Duodenal mucosa (tissue), 2 donors: Measurements from ENCODE around the gene PKD1L1.
"Not testable (repeated sequence)": the region's sequence is repeated elsewhere in the genome, so short reads cannot be mapped to it uniquely, and the experiment has no call there.

Source experiments
- H3K27ac ChIP-seq: one replicate; pipeline ENCODE4 v1.7.0; 2013; ENCODE audit warnings: low read depth, low read length
- H3K27me3 ChIP-seq, 2 donors: one replicate each; pipeline ENCODE4 v1.7.0; 2013; ENCODE audit warnings: low read length in 2 of 2, control low read depth in 1 of 2; ENCODE audit not compliant: insufficient read depth in 2 of 2, control insufficient read depth in 1 of 2
- H3K36me3 ChIP-seq, 2 donors: one replicate each; pipeline ENCODE4 v1.7.0; 2013; ENCODE audit warnings: low read length in 2 of 2, control low read depth in 1 of 2; ENCODE audit not compliant: insufficient read depth in 2 of 2, control insufficient read depth in 1 of 2
- H3K4me1 ChIP-seq, 2 donors: one replicate each; pipeline ENCODE4 v1.7.0; 2013; ENCODE audit warnings: low read length in 2 of 2, control low read depth in 1 of 2; ENCODE audit not compliant: insufficient read depth in 2 of 2, control insufficient read depth in 1 of 2
- H3K4me3 ChIP-seq, 2 donors: one replicate each; pipeline ENCODE4 v1.7.0; 2013; ENCODE audit warnings: low read length in 2 of 2, low read depth in 1 of 2
- H3K9ac ChIP-seq, 2 donors: one replicate each; pipeline ENCODE4 v1.7.0; 2013; ENCODE audit warnings: low read length in 2 of 2, low read depth in 1 of 2
- H3K9me3 ChIP-seq, 2 donors: one replicate each; pipeline ENCODE4 v1.7.0; 2013; ENCODE audit warnings: low read length in 2 of 2, control low read depth in 1 of 2; ENCODE audit not compliant: control insufficient read depth in 1 of 2

Gene PKD1L1

DNA sequence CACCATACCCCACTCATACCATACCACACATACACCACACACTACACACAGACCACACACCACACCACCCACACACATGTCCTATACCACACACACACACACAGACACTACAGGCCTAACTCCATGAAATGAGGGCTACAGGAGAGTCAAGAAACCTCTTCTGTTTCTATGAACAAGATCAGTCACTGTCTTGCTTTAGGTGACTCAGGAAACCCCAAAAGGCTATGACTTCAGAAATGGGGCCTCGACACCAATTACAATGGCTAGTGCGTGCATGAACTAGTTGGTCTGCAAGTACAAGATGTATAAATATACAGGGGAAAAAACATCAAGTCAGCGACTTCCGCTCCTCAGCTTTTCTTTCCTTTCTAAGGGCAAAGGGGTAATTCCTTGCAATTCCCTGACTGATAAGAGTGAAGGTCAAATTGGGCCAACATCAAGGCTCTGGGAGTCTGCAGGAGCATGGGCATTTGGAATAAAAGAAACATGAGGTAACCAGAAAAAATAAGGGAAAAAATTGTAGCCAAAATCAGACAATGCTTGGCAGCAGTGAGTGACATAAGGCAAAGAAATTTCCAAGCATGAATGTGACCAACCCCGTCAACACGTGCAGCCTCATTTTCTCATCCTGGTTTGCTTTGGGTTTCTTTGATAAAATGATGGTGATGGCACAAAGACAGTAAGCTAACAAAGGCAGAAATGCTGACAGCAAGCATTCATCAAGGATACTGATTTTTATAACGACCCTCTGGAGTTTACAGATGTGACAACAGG lies 1.5 kb downstream of the PKD1L1 start:
- Histone ChIP-seq H3K4me1 (peaks cover 0 to 7% of the 10 kb centered on the region in 2 donors), H3K9ac (no peak overlapping the region), H3K36me3 (no peaks in the 10 kb centered on the region), H3K9me3 (no peaks in the 10 kb centered on the region), H3K27me3 (no peaks in the 10 kb centered on the region), H3K4me3 (no peak overlapping the region), H3K27ac (no peak overlapping the region)

GRCh38 chr7:47945261-47946015 lies 2.8 kb downstream of the PKD1L1 start:
- Histone ChIP-seq H3K4me1 (peaks cover 11 to 13% of the 10 kb centered on the region in 2 donors), H3K4me3 (no peak overlapping the region), H3K27me3 (no peaks in the 10 kb centered on the region), H3K9ac (no peak overlapping the region), H3K9me3 (no peaks in the 10 kb centered on the region), H3K27ac (no peak overlapping the region), H3K36me3 (no peaks in the 10 kb centered on the region)

- Histone ChIP-seq H3K9ac (no peak overlapping the region), H3K4me1 (peaks cover 18 to 21% of the 10 kb centered on the region in 2 donors), H3K4me3 (no peak overlapping the region), H3K36me3 (no peaks in the 10 kb centered on the region), H3K9me3 (no peaks in the 10 kb centered on the region), H3K27me3 (no peaks in the 10 kb centered on the region), H3K27ac (no peak overlapping the region)
These were observed 3.6 kb downstream of the PKD1L1 start for GRCh38 chr7:47944536-47945260.

GRCh38 chr7:47943676-47944474 lies 4.4 kb downstream of the PKD1L1 start:
- H3K4me3 ChIP-seq = no peak overlapping the region
- peaks cover 23 to 26% of the 10 kb centered on the region in 2 donors for H3K4me1 ChIP-seq
- no peak overlapping the region for H3K27ac ChIP-seq
- no peaks in the 10 kb centered on the region for H3K36me3 ChIP-seq
- no peak overlapping the region for H3K9ac ChIP-seq
- no peaks in the 10 kb centered on the region for H3K9me3 ChIP-seq
- no peaks in the 10 kb centered on the region for H3K27me3 ChIP-seq

GRCh38 chr7:47942651-47943050 lies 5.6 kb downstream of the PKD1L1 start:
- H3K36me3 ChIP-seq, H3K9me3 ChIP-seq, H3K4me3 ChIP-seq, H3K27ac ChIP-seq, H3K9ac ChIP-seq, H3K27me3 ChIP-seq: not testable (repeated sequence)
- H3K4me1 ChIP-seq = peaks cover 23 to 26% of the 10 kb centered on the region in 2 donors

DNA sequence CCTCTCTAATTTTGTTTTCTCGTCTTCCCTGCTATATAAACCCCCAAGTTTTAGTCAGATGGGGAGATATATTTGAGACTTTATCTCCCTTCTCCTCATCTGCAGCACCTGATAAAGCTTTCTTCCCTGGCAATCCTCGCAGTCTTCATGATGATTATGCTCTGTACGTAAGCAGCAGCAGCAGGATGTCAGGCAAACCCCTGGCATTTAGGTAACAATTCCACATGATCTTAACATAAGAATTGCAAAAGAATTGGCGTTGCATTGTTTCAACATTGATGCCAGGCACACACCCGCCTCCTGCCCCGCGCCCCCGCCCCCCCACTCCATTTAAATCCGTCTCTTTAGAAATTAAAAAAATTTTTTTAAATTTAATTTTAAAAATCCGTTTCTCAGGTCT lies 6.1 kb downstream of the PKD1L1 start:
- no peaks in the 10 kb centered on the region for H3K27me3 ChIP-seq
- H3K4me3 ChIP-seq = no peak overlapping the region
- H3K9ac ChIP-seq = no peak overlapping the region
- H3K4me1 ChIP-seq = peaks cover 23 to 26% of the 10 kb centered on the region in 2 donors
- H3K36me3 ChIP-seq = no peaks in the 10 kb centered on the region
- H3K9me3 ChIP-seq = no peaks in the 10 kb centered on the region
- no peak overlapping the region for H3K27ac ChIP-seq

- Histone ChIP-seq H3K4me1 (peaks cover 19 to 23% of the 10 kb centered on the region in 2 donors), H3K36me3 (no peaks in the 10 kb centered on the region), H3K27ac (peak overlapping the region; percentile 77), H3K9me3 (no peaks in the 10 kb centered on the region), H3K9ac (peak overlapping the region in 1 of 2 donors; percentile 8), H3K27me3 (no peaks in the 10 kb centered on the region), H3K4me3 (no peak overlapping the region)
These were observed 7.0 kb downstream of the PKD1L1 start for GRCh38 chr7:47941136-47941844.

DNA sequence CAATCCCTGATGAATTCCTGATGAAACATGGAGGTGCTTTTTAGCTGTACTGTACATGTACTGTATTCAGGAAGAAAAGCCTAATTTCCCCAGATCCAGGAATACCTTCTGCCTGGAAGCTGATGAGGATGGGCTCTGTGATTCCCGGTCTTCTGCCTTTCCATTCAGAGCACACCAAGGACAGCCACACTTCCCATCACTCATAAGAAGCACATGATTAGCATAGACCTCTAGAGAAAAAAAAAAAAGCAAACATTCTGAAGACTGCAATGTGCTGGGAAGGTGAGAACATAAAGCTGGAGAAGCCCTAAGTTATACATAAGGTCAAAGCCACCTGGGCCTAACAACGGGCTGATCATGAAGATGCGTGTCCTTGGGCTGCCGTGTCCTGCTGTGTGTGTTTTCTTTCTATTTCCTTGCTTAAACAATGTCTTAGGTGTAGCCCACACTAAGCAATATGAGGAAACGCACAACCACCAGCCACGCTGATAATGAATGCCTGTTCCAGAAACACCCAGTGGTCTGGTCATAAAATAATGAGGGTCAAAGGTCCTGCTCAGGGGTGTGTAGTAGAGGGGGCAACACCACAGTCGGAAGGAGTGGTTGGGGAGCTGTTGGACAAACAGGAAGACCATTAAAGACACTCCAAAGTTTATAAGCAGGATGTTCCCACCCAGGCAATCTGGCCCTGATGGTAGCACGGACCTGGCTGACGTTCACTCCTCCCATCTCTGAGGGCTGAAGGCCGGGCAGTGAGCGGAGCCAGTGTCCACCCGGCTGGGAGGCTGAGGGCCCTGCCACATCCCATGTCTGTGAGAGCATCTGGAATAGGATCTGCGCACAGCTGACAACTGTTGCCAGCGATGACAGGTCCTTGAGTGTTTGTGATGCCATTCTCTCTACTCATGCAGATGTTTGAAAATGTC lies 7.9 kb downstream of the PKD1L1 start:
- H3K27ac ChIP-seq = peak overlapping the region; percentile 77
- H3K4me1 ChIP-seq = peaks cover 19 to 23% of the 10 kb centered on the region in 2 donors
- peak overlapping the region in 1 of 2 donors; percentile 8 for H3K9ac ChIP-seq
- no peaks in the 10 kb centered on the region for H3K9me3 ChIP-seq
- H3K4me3 ChIP-seq = no peak overlapping the region
- no peaks in the 10 kb centered on the region for H3K36me3 ChIP-seq
- H3K27me3 ChIP-seq = no peaks in the 10 kb centered on the region
